Nephron progenitor cell (in vitro differentiated cells): ENCODE data around the gene RDH13.
"Not testable (repeated sequence)": the region's sequence is repeated elsewhere in the genome, so short reads cannot be mapped to it uniquely, and the experiment has no call there.

Experiments
- DNase-seq: peaks from one replicate; pipeline ENCODE4 v3.0.0; 2021
- H3K27ac Mint-ChIP-seq: 2 replicates; pipeline ENCODE4 v1.8.0; 2021; ENCODE audit warnings: mild to moderate bottlenecking, moderate library complexity, mixed read lengths
- H3K27me3 Mint-ChIP-seq: 2 replicates; pipeline ENCODE4 v1.8.0; 2021; ENCODE audit warnings: mild to moderate bottlenecking, low read depth, mixed read lengths; ENCODE audit not compliant: poor library complexity
- H3K36me3 Mint-ChIP-seq: 2 replicates; pipeline ENCODE4 v1.8.0; 2021; ENCODE audit warnings: low read depth, mixed read lengths
- H3K4me1 Mint-ChIP-seq: 2 replicates; pipeline ENCODE4 v1.8.0; 2021; ENCODE audit warnings: mixed read lengths
- H3K4me3 Mint-ChIP-seq: 2 replicates; pipeline ENCODE4 v1.8.0; 2021; ENCODE audit warnings: mild to moderate bottlenecking, moderate library complexity, mixed read lengths
- H3K9me3 Mint-ChIP-seq: 2 replicates; pipeline ENCODE4 v1.8.0; 2021; ENCODE audit warnings: mild to moderate bottlenecking, moderate library complexity, mixed read lengths
- TF ChIP-seq, protein P1 (sequence below): fragments of 200-600 bp; sonication (generic); IDR thresholded peaks from 2 replicates; pipeline ENCODE4 v1.5.0; 2021; ENCODE audit warnings: antibody characterized with exemption

The RDH13 gene

DNA sequence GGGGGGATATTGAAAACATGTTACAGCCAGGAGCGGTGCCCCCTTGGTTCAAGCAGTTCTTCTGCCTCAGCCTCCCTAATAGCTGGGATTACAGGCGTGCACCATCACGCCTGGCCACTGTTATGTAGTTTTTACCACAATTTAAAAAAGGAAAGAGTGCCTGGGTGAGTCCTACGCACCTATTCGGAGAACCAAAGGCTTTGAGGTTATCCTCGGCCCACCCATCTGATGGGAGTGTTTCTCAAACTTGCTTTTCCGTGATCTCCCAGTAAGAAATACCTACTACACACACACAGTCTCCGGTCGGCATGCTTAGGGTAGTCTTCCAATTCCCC, 20.6 kb downstream of the RDH13 start:
- H3K9me3 Mint-ChIP-seq: peaks cover 4% of the 10 kb centered on the region
- H3K4me1 Mint-ChIP-seq: no peaks in the 10 kb centered on the region
- H3K36me3 Mint-ChIP-seq: peaks cover 5% of the 10 kb centered on the region
- no peak overlapping the region for H3K27ac Mint-ChIP-seq
- TF ChIP-seq, protein P1, sequence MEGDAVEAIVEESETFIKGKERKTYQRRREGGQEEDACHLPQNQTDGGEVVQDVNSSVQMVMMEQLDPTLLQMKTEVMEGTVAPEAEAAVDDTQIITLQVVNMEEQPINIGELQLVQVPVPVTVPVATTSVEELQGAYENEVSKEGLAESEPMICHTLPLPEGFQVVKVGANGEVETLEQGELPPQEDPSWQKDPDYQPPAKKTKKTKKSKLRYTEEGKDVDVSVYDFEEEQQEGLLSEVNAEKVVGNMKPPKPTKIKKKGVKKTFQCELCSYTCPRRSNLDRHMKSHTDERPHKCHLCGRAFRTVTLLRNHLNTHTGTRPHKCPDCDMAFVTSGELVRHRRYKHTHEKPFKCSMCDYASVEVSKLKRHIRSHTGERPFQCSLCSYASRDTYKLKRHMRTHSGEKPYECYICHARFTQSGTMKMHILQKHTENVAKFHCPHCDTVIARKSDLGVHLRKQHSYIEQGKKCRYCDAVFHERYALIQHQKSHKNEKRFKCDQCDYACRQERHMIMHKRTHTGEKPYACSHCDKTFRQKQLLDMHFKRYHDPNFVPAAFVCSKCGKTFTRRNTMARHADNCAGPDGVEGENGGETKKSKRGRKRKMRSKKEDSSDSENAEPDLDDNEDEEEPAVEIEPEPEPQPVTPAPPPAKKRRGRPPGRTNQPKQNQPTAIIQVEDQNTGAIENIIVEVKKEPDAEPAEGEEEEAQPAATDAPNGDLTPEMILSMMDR: no peak
- H3K4me3 Mint-ChIP-seq: no peak overlapping the region
- no peaks in the 10 kb centered on the region for H3K27me3 Mint-ChIP-seq
- DNase-seq: no peak

DNA sequence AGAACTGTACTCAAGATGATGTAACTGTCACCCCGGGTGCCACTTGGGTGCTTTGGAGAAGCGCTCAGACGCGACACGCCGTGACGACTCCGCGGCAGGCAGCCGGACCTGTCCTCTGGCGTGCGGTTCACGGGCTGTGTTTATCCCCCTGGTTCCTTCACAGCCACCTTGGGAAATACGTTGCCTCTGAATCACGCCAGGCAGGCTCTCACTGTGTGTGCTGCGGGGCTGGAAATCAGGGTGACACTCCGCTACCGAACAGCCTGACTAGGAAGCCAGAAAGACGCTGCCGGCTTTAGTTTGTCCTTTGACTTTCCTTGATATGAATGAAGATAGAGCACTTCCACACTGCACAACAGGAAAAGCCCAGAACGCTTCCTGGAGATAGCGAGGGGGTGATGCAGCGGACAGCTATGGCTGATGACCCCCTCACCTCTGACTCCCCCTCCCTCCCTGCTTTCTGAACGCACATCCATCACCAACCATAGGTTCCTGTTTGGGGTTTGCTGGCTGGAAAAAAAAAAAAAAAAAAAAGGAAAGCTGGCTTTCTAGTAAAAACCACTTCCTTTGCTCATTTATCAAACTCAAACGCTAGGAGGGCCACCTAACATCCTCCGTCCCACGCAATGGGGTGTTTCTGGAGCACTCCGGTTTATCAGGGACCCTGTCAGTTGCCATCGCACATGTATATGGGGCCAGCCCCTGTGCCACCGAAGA, 21.2 kb downstream of the RDH13 start:
- peaks cover 4% of the 10 kb centered on the region for H3K9me3 Mint-ChIP-seq
- no peak for DNase-seq
- TF ChIP-seq, protein P1: no peak
- H3K4me1 Mint-ChIP-seq: no peaks in the 10 kb centered on the region
- H3K36me3 Mint-ChIP-seq: peaks cover 5% of the 10 kb centered on the region
- peak overlapping the region; percentile 82 for H3K27ac Mint-ChIP-seq
- H3K27me3 Mint-ChIP-seq: no peaks in the 10 kb centered on the region
- H3K4me3 Mint-ChIP-seq: no peak overlapping the region

DNA sequence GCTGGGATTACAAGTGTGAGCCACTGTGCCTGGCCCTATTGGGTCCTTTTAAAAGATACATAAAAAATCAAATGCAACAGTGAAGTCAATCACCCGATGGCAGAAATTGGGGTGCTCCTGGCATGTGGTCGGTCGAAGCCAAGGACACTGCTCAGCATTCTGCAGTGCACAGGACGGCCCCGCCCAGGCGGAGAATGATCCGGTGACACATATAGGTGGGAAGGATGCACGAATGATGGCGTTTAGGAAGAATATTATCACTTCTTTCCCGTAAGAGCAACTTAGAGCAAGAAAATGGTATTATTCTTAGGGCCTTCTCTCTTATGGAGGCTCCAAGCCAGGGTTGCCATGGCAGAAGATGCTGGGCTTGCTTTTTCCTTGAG, 21.7 kb downstream of the RDH13 start:
- Mint-ChIP-seq H3K36me3 (peaks cover 5% of the 10 kb centered on the region), H3K4me3 (no peak overlapping the region), H3K27ac (no peak overlapping the region), H3K9me3 (peaks cover 4% of the 10 kb centered on the region), H3K27me3 (no peaks in the 10 kb centered on the region), H3K4me1 (no peaks in the 10 kb centered on the region)
- no peak for DNase-seq
- TF ChIP-seq, protein P1: no peak

DNA sequence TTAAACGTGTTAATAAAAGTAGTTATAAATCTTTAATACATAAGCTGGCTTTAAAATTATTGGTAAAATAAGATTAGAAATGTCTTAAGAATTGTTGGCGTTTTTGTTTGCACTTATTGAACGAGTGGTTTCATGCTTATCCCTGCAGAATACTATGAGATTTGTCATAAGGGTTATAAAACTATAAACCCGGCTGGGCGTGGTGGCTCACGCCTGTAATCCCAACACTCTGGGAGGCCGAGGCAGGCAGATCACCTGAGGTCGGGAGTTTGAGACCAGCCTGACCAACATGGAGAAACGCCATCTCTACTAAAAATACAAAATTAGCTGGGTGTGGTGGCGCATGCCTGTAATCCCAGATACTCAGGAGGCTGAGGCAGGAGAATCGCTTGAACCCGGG, 22.3 kb downstream of the RDH13 start:
- not testable (repeated sequence) for H3K4me3 Mint-ChIP-seq, H3K27me3 Mint-ChIP-seq, H3K36me3 Mint-ChIP-seq, H3K4me1 Mint-ChIP-seq, H3K27ac Mint-ChIP-seq, H3K9me3 Mint-ChIP-seq, DNase-seq

DNA sequence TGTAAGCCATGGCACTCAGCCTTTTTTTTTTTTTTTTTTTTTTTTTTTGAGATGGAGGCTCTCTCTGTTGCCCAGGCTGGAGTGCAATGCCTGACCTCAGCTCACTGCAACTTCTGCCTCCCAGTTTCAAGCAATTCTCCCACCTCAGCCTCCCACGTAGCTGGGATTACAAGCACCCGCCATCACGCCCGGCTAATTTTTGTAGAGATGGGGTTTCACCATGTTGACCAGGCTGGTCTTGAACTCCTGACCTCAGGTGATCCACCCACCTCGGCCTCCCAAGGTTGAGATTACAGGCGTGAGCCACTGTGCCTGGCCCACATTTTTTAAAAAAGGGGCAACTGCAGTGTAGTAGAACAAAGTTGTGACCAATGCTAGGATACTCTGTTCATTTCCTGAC, 25.3 kb downstream of the RDH13 start:
- not testable (repeated sequence) for H3K27ac Mint-ChIP-seq, H3K4me1 Mint-ChIP-seq, H3K4me3 Mint-ChIP-seq, H3K27me3 Mint-ChIP-seq, H3K36me3 Mint-ChIP-seq, DNase-seq
- peaks cover 16% of the 10 kb centered on the region for H3K9me3 Mint-ChIP-seq

DNA sequence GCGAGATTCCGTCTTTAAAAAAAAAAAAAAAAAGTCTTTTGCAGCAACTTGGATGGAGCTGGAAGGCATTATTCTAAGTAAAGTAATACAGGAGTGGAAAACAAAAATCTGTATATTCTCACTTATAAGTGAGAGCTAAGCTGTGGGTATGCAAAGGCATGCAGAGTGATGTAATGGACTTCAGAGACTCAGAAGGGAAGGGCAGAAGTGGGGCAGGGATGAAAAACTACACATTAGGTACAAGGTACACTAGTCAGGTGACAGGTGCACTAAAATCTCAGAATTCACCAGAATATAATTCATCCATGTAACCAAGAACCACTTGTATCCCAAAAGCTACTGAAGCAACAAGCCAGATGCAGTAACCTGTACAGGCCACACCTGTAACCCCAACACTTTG, 26.9 kb downstream of the RDH13 start:
- peaks cover 19% of the 10 kb centered on the region for H3K9me3 Mint-ChIP-seq
- H3K27me3 Mint-ChIP-seq: peaks cover 9% of the 10 kb centered on the region
- H3K4me3 Mint-ChIP-seq: no peak overlapping the region

DNA sequence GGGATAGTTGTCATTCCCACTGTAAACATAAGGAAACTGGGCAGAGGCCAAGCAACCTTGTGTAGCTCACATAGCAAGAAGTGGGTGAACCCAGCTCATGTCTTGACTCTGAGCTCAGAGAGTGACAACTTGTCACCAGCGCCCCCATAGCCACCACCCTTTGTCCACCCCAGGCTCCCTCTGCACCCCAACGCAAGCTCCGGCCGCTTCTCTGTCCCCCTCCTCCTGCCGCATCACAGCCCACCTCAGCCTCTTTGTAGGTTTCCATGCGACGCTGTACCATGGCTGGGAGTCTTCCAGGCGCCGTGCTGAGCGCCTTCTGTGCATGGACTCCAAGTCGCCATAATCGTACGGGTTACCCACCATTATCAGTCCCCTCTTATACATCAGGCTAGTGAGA, 28.2 kb downstream of the RDH13 start:
- peaks cover 18% of the 10 kb centered on the region for H3K9me3 Mint-ChIP-seq

More for the DNA sequence above, 26.9 kb downstream of the RDH13 start:
- no peak overlapping the region for H3K27ac Mint-ChIP-seq
- peaks cover 10% of the 10 kb centered on the region for H3K36me3 Mint-ChIP-seq
- TF ChIP-seq, protein P1: no peak
- H3K4me1 Mint-ChIP-seq: no peaks in the 10 kb centered on the region
- DNase-seq: no peak

DNA sequence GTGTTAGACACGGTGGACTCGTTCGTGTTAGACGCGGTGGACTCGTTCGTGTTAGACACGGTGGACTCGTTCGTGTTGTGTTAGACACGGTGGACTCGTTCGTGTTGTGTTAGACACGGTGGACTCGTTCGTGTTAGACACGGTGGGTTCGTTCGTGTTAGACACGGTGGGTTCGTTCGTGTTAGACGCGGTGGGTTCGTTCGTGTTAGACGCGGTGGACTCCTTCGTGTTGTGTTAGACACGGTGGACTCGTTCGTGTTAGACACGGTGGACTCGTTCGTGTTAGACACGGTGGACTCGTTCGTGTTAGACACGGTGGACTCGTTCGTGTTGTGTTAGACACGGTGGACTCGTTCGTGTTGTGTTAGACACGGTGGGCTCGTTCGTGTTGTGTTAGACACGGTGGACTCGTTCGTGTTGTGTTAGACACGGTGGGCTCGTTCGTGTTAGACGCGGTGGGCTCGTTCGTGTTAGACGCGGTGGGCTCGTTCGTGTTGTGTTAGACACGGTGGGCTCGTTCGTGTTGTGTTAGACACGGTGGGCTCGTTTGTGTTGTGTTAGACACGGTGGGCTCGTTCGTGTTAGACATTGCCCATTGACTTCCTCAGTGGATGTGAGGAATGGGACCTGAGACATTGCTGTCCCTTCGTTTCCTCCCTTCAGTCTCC, 29.8 kb downstream of the RDH13 start:
- not testable (repeated sequence) for H3K27me3 Mint-ChIP-seq, H3K36me3 Mint-ChIP-seq, H3K4me1 Mint-ChIP-seq, H3K4me3 Mint-ChIP-seq, H3K27ac Mint-ChIP-seq, DNase-seq
- H3K9me3 Mint-ChIP-seq: peaks cover 27% of the 10 kb centered on the region

More for the DNA sequence above, 28.2 kb downstream of the RDH13 start:
- Mint-ChIP-seq H3K27ac (no peak overlapping the region), H3K27me3 (peaks cover 9% of the 10 kb centered on the region), H3K4me1 (no peaks in the 10 kb centered on the region), H3K4me3 (no peak overlapping the region), H3K36me3 (peaks cover 7% of the 10 kb centered on the region)
- no peak for DNase-seq
- TF ChIP-seq, protein P1: no peak
